K562 (cell line): ENCODE data around the gene FLT1. TPM values are rescaled to one million over a fixed set of nuclear protein-coding genes. Genes with fewer than 3 reads are reported as not detected.

Experiments
- ATAC-seq: fragments of 200-7000 bp; cut with Tn5 transposase; 3 replicates; pipeline ENCODE4 v1.9.1; 2020; ENCODE audit warnings: moderate library complexity
- BruUV-seq: library from RNA; stranded (reverse); fragments of 400-500 nt; replicated peaks from 2 replicates; lab custom pipeline; 2021; lab: Mats Ljungman, UMichigan
- CTCF ChIA-PET: fragments of 300-600 bp; formaldehyde crosslinking; extraction: SDS; loops from one replicate; lab custom pipeline; 2021; ENCODE audit warnings: low intra/inter-chr PET ratio; lab: Yijun Ruan, JAX
- POLR2A ChIA-PET: fragments of 300-600, 350-650 bp; sonication (Branson Sonifier 250); formaldehyde crosslinking; extraction: SDS; loops from one replicate; lab custom pipeline; 2021; ENCODE audit warnings: antibody characterized with exemption, inconsistent platforms; lab: Yijun Ruan, JAX
- DNase-seq, 4 experiments: peaks; one replicate each; pipeline versions ENCODE4 v3.0.0 to v3.0.0-alpha.2; 2011 to 2018; ENCODE audit warnings: low spot score in 3 of 4, mixed read lengths in 3 of 4; ENCODE audit errors: extremely low read depth in 1 of 4
- FAIRE-seq: peaks from 2 replicates; lab custom pipeline; 2011; peaks lifted over from hg19 to GRCh38; lab: Jason Lieb, UNC
- H2AFZ ChIP-seq: 2 replicates; pipeline ENCODE4 v1.6.0; 2011; ENCODE audit warnings: low read depth, low read length, control low read depth, inconsistent platforms
- H3K27ac ChIP-seq: fragments of 200-600 bp; 3 replicates; pipeline ENCODE4 v1.8.0; 2011; ENCODE audit warnings: low read depth, mild to moderate bottlenecking, control low read depth, inconsistent platforms, low read length, moderate library complexity, mixed read lengths; ENCODE audit errors: extremely low read depth
- H3K27me3 ChIP-seq, 2 experiments: fragments of 300-600 bp in 1 of 2; 2 replicates in 1 of 2; 3 replicates in 1 of 2; pipeline versions ENCODE4 v1.6.0 to v1.8.0; 2011; ENCODE audit warnings: inconsistent platforms in 2 of 2, low read length in 2 of 2, mild to moderate bottlenecking in 1 of 2, mixed read lengths in 1 of 2, moderate library complexity in 1 of 2; ENCODE audit not compliant: control insufficient read depth in 2 of 2, insufficient read depth in 2 of 2
- H3K36me3 ChIP-seq: fragments of 300-600 bp; 3 replicates; pipeline ENCODE4 v1.8.0; 2011; ENCODE audit warnings: mild to moderate bottlenecking, low read length, inconsistent platforms; ENCODE audit not compliant: control insufficient read depth, insufficient read depth
- H3K4me1 ChIP-seq, 2 experiments: fragments of 200-600 bp in 1 of 2; replicated peaks in 1 of 2; 2 replicates in 1 of 2; 3 replicates in 1 of 2; pipeline versions ENCODE4 v1.5.1 to v1.8.0; 2011; ENCODE audit warnings: inconsistent platforms in 2 of 2, low read length in 2 of 2, mild to moderate bottlenecking in 1 of 2, mixed read lengths in 1 of 2, moderate library complexity in 1 of 2; ENCODE audit not compliant: control insufficient read depth in 2 of 2, insufficient read depth in 2 of 2
- H3K4me2 ChIP-seq: 2 replicates; pipeline ENCODE4 v1.6.1; 2011; ENCODE audit warnings: low read length, control low read depth, inconsistent platforms, mixed read lengths; ENCODE audit not compliant: insufficient read depth
- H3K4me3 ChIP-seq: fragments of 200-600 bp; sonication (generic), shearing (Covaris generic); 2 replicates; pipeline ENCODE4 v1.5.1; 2016; ENCODE audit warnings: control low read depth, inconsistent platforms
- H3K79me2 ChIP-seq: fragments of 200-600 bp; 3 replicates; pipeline ENCODE4 v1.8.0; 2011; ENCODE audit warnings: low read length, inconsistent platforms; ENCODE audit not compliant: control insufficient read depth, insufficient read depth
- H3K9ac ChIP-seq, 2 experiments: 2 replicates each; pipeline versions ENCODE4 v1.6.0 to v1.6.1; 2011; ENCODE audit warnings: low read depth in 2 of 2, low read length in 2 of 2, control low read depth in 1 of 2, inconsistent platforms in 1 of 2, mild to moderate bottlenecking in 1 of 2, mixed read lengths in 1 of 2; ENCODE audit not compliant: insufficient read depth in 1 of 2
- H3K9me1 ChIP-seq: one replicate; pipeline ENCODE4 v1.6.0; 2011; ENCODE audit warnings: inconsistent platforms, mild to moderate bottlenecking, low read length, moderate library complexity; ENCODE audit not compliant: control insufficient read depth, insufficient read depth
- H3K9me3 ChIP-seq: replicated peaks from 2 replicates; pipeline ENCODE4 v1.5.1; 2011; ENCODE audit warnings: low read depth, low read length, inconsistent platforms; ENCODE audit not compliant: control insufficient read depth, insufficient read depth
- H4K20me1 ChIP-seq: replicated peaks from 2 replicates; pipeline ENCODE4 v1.6.1; 2011; ENCODE audit warnings: low read length, inconsistent platforms, mixed read lengths; ENCODE audit not compliant: control insufficient read depth, insufficient read depth
- EHMT2 ChIP-seq: fragments of 450-650 bp; IDR thresholded peaks from 2 replicates; pipeline ENCODE4 v1.6.1; 2018; ENCODE audit warnings: antibody characterized with exemption
- KLF10 ChIP-seq: fragments of 250-450 bp; sonication (Bioruptor Pico); IDR thresholded peaks from 2 replicates; pipeline ENCODE4 v1.6.1; 2021; ENCODE audit warnings: matching md5 sums
- PRMT5 ChIP-seq: sonication (generic); formaldehyde crosslinking; IDR thresholded peaks from 2 replicates; pipeline ENCODE4 v1.5.0; 2020; ENCODE audit warnings: missing genetic modification reagents
- RAD51 ChIP-seq: fragments of 450-650 bp; IDR thresholded peaks from 2 replicates; pipeline ENCODE4 v1.7.1; 2016; ENCODE audit warnings: low read depth, mild to moderate bottlenecking, borderline replicate concordance
- TCF3 ChIP-seq: sonication (generic); formaldehyde crosslinking; IDR thresholded peaks from 2 replicates; pipeline ENCODE4 v1.4.0; 2020; ENCODE audit warnings: mild to moderate bottlenecking, missing genetic modification reagents
- ZKSCAN3 ChIP-seq: fragments of 250-450 bp; sonication (Bioruptor Pico); IDR thresholded peaks from 2 replicates; pipeline ENCODE4 v1.4.0; 2020
- ZNF282 ChIP-seq: sonication (generic); formaldehyde crosslinking; IDR thresholded peaks from 2 replicates; pipeline ENCODE4 v1.8.1; 2023; ENCODE audit warnings: missing genetic modification reagents
- ZNF583 ChIP-seq: fragments of 250-450 bp; sonication (Bioruptor Pico); IDR thresholded peaks from 2 replicates; pipeline ENCODE4 v1.4.0; 2020
- ZNF644 ChIP-seq: fragments of 200-800 bp; sonication (Bioruptor generic); IDR thresholded peaks from 2 replicates; pipeline ENCODE4 v1.6.1; 2016; ENCODE audit warnings: low read depth, missing genetic modification characterization, missing compliant biosample characterization
- WGBS: fragments of 100-300 bp; shearing (Covaris generic); methylation state at CpG from one replicate; pipeline ENCODE4 v1.1.6; 2016; ENCODE audit warnings: low coverage, mixed read lengths; ENCODE audit not compliant: insufficient coverage; ENCODE audit errors: missing lambda C conversion rate; 5-methylcytosine and 5-hydroxymethylcytosine counted together
- in situ Hi-C: fragments of 300-500 bp; cut with MboI; formaldehyde crosslinking; loops from 4 replicates; pipeline ENCODE4 v1.15.0; 2018; ENCODE audit warnings: inconsistent platforms, mixed read lengths
- intact Hi-C: fragments of 100-400 bp; cut with micrococcal nuclease; formaldehyde crosslinking; loops from 2 replicates; pipeline ENCODE4 v1.14.2; 2022
- polyA plus RNA-seq, 8 experiments: library from polyadenylated mRNA; depleted of rRNA in 4 of 8; stranded (reverse) in 5 of 8; unstranded in 3 of 8; fragments of >200 nt; fragmentation: Nextera tagmentation in 2 of 8; fragmentation: Illumina TruSeq in 1 of 8; extraction: Ambion mirVana in 2 of 8; extraction: Trizol in 1 of 8; gene quantifications; 2 replicates each; pipeline versions ENCODE4 v1.2.1 to v1.2.3, GENCODE V29; 2011 to 2014; ENCODE audit warnings: inconsistent platforms in 1 of 8, missing spikeins in 1 of 8
- total RNA-seq, 7 experiments: library from RNA; depleted of rRNA in 6 of 7; stranded (reverse); fragments of >200 nt in 6 of 7; fragmentation: Illumina TruSeq in 2 of 7; extraction: Trizol in 2 of 7; gene quantifications; 2 replicates each; pipeline versions ENCODE4 v1.2.1 to v1.2.3, GENCODE V29; 2011 to 2021; ENCODE audit warnings: low replicate concordance in 1 of 7
- TF ChIP-seq, protein P1 (sequence below): fragments of 250-450 bp; sonication (Bioruptor Pico); IDR thresholded peaks from 2 replicates; pipeline ENCODE4 v1.5.0; 2021; ENCODE audit warnings: mild to moderate bottlenecking, moderate library complexity
- TF ChIP-seq, protein P2 (sequence below): fragments of 250-450 bp; sonication (Bioruptor Pico); IDR thresholded peaks from 2 replicates; pipeline ENCODE4 v1.8.0; 2022; ENCODE audit warnings: inconsistent platforms
- TF ChIP-seq, protein P3 (sequence below), 2 experiments: fragments of 250-450 bp in 1 of 2; fragments of 450-650 bp in 1 of 2; sonication (Bioruptor Pico) in 1 of 2; IDR thresholded peaks; 2 replicates each; pipeline versions ENCODE4 v1.6.1 to v1.8.0; 2016 to 2021; ENCODE audit warnings: mild to moderate bottlenecking in 2 of 2, moderate library complexity in 2 of 2, missing compliant biosample characterization in 1 of 2, missing genetic modification characterization in 1 of 2

Gene FLT1
- total and polyA plus RNA-seq, 9 of the 15 experiments (the other 6 are each of a cell fraction or from before 2014, with no cell fraction given) = 0.01 to 2.0 (median 0.22) TPM

DNA sequence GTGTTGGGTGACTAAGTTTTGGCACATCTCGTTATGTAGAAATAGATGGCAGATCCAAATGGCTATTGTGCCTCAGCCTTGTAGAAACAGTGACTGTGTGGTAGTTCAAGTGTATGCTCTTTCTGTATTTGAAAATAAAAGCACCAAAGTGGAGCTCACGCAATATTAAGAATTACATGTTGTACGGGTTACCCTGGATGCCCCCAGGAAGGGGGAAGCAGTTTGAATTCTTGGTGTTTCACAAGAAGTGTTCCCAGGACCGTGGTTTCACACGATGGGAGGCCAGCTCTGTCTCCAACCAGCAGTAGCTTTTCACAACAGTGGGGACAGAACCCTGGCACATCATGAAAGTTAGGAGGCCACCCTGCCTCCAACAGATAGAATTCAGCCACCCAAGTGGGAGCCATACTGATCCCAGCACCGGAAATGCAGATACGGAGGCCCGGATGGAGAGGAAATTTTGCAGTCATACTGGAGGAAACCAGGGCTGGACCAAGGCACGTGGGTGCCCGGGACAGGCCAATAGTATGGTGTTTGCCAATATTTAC is 8.9 kb downstream of the FLT1 start:
- in situ Hi-C loops (no loop called here), intact Hi-C loops (loop anchor here (10.0 kb wide), 1 partner anchor 161 kb away; no protein-coding TSS in a partner anchor)
- FAIRE-seq (no peak), ATAC-seq (no peak), DNase-seq (no peak)
- H3K27ac ChIP-seq = no peak overlapping the region
- WGBS = 27% methylated on average over 10 of the region's 10 CpGs
- no peak overlapping the region for H3K9ac ChIP-seq
- no TSS peak for BruUV-seq
- H4K20me1 ChIP-seq = no peaks in the 10 kb centered on the region
- no peaks in the 10 kb centered on the region for H3K9me3 ChIP-seq
- H3K27me3 ChIP-seq = no peaks in the 10 kb centered on the region
- H3K4me3 ChIP-seq = no peak overlapping the region
- no peaks in the 10 kb centered on the region; a peak in 1 of 5 replicates for H3K4me1 ChIP-seq
- no peaks in the 10 kb centered on the region for H3K9me1 ChIP-seq
- no peak overlapping the region for H2AFZ ChIP-seq
- ChIA-PET POLR2A (no interaction called here), CTCF (no interaction called here)
- no peak for TF ChIP-seq EHMT2
- TF ChIP-seq, protein P1, sequence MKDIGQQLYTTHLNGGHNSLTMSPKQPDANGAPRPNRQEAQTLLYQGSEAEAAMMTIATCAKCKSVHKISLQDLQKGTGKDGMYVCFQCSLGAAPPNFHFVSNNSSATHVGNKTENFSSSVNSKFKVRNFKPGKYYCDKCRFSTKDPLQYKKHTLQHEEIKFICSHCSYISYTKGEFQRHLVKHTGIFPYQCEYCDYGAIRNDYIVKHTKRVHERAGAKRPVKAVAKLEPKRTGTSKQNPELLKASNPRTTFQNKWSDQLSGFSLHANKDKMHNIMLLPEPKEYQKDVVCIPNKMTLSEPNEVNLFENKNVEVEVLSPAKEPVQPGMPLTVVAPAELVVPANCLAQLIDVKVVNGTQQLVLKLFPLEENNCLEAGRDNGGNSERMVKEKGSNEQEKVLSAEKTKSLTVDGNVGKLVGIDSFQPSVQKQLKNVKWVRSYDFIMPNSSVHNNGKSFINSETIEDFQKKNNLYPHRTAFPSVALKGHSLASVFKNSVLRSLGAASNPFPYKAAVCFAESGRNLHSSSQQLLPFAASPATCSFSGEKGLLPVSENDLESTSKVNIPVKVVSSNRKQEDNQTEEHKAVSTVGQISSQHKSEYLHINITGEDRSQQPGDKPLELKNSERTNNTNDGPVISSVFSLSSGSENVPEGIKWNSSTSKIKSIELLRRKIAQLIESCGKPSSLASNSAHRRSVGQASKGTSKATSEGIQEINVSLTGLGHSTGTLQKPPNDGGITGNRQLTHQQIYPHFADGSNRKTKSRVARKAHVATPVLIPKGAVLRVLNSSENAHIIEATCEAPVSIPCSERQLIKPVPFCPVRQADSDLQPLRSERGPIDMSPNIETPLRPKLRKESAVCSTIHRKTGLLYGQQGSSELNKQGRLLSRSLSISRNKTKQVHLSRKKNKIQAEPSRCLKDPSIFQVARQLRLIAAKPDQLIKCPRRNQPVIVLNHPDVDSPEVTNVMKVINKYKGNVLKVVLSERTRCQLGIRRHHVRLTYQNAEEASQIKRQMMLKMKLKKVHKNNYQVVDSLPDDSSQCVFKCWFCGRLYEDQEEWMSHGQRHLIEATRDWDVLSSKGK (CRISPR knock-in tag) = no peak
- TF ChIP-seq TCF3 (CRISPR knock-in tag) = no peak
- TF ChIP-seq, protein P2, sequence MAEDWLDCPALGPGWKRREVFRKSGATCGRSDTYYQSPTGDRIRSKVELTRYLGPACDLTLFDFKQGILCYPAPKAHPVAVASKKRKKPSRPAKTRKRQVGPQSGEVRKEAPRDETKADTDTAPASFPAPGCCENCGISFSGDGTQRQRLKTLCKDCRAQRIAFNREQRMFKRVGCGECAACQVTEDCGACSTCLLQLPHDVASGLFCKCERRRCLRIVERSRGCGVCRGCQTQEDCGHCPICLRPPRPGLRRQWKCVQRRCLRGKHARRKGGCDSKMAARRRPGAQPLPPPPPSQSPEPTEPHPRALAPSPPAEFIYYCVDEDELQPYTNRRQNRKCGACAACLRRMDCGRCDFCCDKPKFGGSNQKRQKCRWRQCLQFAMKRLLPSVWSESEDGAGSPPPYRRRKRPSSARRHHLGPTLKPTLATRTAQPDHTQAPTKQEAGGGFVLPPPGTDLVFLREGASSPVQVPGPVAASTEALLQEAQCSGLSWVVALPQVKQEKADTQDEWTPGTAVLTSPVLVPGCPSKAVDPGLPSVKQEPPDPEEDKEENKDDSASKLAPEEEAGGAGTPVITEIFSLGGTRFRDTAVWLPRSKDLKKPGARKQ = no peak
- TF ChIP-seq ZNF644 (tag) = no peak
- no peak for TF ChIP-seq ZNF583
- no peak for TF ChIP-seq RAD51
- TF ChIP-seq ZNF282 (CRISPR knock-in tag) = no peak
- no peak for TF ChIP-seq PRMT5
- TF ChIP-seq, protein P3, sequence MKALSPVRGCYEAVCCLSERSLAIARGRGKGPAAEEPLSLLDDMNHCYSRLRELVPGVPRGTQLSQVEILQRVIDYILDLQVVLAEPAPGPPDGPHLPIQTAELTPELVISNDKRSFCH (CRISPR knock-in tag; IDR thresholded peaks at IDR 0.05) = no peak
- TF ChIP-seq, protein P3 (tag; IDR thresholded peaks at IDR 0.05) = no peak
- TF ChIP-seq ZKSCAN3 = no peak
- TF ChIP-seq KLF10 (CRISPR knock-in tag) = no peak
- H3K36me3 ChIP-seq = no peaks in the 10 kb centered on the region
- H3K4me2 ChIP-seq = no peak overlapping the region
- no peaks in the 10 kb centered on the region for H3K79me2 ChIP-seq
